HG03432 (cell line): ENCODE measurements around the gene SCRN2.

Source experiments
- ATAC-seq: cut with Tn5 transposase; IDR thresholded peaks from one replicate; pipeline ENCODE4 v1.9.1; 2021; ENCODE audit warnings: mild to moderate bottlenecking, moderate library complexity; ENCODE audit not compliant: unreplicated experiment

Gene SCRN2

GRCh38 chr17:47822785-47823184, 18.3 kb downstream of the SCRN2 start:
- no peak for ATAC-seq

DNA sequence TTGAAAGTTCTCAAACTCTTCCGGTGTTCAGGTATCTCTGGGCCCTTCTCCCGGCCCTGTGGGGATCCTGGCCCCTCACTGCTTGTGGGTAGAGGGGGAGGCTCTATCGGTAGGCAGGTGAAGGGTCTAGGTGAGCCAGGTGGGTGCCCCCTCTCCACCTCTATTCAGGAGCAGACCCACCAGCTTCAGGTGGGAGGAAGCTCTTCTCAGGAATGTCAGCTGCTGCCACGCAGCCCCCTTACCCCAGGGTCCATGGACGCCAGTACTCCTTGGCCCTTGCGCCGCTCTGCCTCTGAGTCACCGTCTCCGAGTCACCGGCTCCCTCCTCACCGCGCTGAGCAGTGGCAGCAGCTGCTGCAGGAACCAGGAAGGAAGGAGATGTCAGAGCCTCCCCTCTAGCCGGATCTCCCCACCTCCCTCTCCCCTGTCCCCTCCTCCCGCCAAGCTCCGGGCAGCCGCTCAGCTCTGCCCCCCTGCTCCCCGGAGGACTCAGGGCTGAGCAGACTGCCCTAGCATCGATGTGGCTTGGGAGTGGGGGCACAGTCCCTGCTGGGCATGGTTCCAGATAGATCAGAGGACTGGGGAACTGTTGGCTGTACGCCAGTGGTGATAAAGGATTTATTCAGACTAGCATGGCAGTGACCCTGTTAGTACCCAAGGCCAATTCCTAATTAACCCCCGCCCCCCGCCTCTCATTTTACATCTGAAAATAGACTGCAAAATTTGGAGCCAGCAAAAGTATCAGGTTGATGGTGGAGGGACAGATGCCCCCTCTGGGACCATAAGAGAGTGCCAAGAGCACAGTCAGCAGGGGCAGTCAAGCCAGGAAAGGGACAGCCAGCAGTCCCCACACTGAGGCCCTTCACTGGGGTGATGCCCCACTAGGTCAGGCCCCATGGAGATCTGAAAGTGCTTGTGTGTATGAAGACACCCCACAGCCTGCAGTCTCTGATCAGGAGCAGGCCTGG, 19.4 kb downstream of the SCRN2 start, which contains the start of gene OSBPL7:
Gene OSBPL7 (minus strand): TSS at position 371 of the 968 bp plus-strand sequence. CDS start 1,516 bp downstream, outside the sequence.
- peak; percentile 84 for ATAC-seq

GRCh38 chr17:47821031-47821423, 20.0 kb downstream of the SCRN2 start:
- peak; percentile 4 for ATAC-seq

GRCh38 chr17:47820033-47820789, 20.9 kb downstream of the SCRN2 start:
- ATAC-seq, result no peak

DNA sequence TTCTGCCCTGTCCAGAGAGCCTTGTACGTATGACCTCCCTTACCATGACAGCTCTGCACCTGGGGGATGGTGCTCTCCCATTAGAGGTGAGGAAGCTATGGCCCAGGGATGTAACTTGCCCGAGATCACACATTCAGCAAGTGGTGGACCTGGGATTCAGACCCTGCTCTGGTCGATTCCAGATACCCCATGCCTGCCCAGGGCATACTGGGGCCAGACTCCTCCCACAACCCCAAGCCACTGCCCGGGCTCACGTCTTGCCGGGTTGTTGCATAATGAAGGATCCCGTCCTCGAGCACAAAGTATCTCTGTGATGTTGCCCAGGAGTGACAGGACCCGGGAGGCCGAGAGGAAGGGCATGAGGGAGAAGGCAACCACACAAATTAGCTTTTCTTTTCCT, 21.6 kb downstream of the SCRN2 start:
- ATAC-seq, result no peak

DNA sequence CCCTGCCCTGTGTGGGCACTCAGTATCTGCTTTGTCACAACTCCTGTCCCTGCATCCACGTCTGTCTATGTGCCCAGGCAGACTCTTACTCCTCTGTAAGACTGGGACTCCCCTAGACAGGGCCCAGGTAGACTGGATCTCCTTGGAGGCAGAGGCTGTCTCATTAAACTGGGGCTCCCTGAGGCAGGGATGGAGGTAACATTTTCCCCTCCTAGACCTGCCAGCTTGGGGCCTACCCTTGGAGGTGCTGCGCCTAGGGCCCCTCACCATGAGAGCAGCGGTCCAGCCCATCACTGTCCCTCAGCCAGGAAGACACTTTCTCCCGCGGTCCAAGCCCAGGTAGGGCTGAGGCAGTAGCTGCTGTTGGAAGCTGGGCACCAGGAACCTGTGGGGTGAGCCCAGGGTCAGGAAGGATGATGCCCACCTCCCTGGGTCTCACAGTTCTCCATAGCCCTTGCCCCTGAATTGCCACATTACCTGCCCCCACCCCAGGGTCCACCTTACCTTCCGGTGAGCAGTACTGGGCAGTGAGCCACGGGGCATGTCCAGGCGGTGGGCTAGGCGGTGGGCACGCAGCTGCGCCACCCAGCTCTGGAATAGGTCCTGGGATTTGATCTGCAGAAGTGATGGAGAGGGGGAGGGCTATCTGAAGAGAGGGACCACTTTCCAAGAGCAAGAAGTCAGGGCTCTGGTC, 22.9 kb downstream of the SCRN2 start:
- ATAC-seq, result no peak

DNA sequence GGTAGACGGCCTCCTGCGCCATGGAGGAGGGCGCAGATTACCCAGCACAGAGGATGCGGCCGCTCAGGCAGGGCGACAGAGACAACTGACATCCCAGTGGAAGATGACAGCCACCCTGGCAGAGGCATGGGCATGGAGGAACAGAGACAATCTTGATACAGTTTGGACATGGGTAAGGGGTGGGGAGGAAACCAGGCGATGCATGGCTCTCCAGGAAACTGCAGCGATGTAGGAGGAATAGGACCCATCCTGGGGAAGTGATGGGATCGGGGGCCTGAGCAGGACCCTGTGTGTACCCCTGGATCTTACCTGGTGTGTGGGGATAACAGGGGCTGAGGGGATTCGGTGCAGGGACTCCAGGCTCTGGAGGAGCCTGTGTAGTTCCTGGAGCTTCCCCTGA, 24.1 kb downstream of the SCRN2 start:
- ATAC-seq, result no peak

DNA sequence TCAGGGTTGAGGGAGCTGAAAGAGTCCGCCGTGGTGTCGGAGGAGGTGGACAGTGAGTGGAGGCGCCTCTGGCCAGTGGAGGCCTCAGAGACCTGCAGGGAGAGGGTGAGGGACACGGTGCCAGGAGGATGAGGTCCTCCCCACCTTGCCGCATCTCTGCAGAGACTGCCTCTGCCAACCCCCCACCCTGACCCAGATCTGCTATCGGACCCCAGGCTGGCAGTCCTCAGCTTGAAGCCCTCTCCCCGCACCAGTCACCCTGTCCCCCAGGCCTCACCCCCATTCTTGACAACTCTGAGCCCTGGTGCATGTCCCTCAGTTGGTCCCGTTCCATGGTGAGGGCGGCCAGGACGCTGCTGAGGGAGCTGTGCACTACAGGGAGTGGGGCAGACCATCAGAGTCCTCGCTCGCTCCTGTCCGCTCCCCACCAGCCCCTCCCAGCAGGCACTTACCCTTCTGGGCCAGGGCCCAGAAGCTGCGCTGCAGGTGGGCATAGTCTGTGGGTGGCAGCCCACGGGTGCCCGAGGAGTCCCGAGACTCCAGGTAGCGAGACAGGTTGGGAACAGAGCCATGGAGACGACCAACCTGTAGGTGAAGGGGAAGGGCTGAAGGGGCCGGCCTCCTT, 24.9 kb downstream of the SCRN2 start:
- no peak for ATAC-seq

DNA sequence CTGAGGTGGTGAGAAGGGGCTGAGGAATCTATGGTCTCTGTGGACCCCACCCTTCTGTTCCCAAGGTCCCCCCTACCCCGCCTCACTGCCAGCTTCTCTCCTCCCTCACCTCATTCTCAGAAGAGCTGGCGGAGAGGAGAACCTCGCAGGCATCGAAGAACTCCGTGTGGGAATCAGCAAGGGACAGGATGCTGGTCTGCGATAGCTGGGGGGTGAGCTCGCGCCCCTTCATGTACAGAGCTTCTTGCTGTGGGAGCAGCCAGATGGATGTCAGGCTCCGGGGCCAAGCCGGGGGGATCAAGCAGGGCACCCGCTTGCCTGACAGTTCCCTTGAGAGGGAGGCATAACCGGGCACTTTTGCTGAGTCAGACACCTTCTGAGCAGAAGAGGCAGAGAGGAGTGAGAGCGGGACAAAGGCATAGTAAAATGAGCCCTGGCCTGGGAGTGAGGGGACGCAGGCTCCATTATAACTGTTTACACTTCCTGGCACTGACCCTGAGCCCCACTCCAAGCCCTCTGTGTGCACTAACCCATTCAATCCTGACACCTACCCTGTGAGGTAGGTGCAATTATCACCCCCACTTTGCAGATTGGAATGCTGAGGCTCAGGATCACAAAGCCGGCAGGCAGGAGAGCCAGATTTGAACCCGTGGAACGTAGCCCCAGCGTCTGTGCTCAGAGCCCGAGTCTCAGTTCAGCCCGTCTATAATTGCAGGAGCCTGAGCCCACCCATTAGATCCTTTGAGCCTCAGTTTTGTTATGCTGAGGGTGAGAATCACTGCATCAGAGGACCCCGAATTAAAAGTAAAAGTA, 25.8 kb downstream of the SCRN2 start:
- ATAC-seq, result no peak

DNA sequence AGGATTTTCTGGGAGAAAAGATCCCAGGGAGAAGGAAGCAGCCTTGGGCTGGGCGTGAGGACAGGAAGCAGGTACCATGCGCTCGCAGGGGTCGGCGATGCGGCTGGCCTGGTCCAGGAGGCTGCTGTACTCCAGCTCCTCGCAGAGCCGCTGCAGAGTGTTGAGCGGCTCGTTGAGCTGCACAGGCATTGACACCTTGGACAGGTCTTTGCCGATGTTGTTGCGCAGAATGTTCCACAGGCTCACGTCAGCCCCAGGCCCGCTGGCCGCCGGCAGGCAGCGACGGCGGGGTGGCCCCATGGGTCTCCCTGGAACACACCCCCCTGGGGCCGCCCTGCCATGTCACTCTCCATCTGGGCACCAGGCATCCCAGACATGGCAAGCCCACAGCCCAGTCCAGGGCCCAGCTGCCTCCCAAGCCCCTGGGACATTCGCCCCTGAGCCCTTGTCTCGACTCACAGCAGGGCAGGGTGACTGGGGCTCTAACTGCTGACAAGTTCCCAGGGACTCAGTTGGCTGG, 27.5 kb downstream of the SCRN2 start:
- no peak for ATAC-seq

DNA sequence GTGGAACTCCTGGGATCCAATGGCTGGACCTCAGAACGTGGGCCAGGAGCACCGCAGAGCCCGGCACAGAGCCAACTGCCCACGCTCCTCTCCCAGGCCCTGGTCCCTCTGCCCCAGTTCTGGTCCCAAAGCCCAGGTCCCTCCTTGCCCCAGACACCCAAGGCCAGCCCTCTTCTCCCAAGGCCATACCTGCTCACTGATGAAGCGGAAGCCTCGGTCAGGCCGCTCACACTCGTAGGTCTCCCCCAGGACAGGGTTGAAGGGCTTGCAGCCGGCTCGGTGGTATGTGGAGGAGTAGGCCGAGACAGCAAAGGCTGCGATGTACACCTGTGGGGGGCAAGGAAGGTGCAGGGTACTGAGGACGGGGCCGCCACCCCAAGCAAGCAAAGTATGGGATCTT, 28.0 kb downstream of the SCRN2 start:
- no peak for ATAC-seq

GRCh38 chr17:47812146-47812920, 28.7 kb downstream of the SCRN2 start:
- no peak for ATAC-seq

- no peak for ATAC-seq
Observed at GRCh38 chr17:47811709-47812108, 29.4 kb downstream of the SCRN2 start.

DNA sequence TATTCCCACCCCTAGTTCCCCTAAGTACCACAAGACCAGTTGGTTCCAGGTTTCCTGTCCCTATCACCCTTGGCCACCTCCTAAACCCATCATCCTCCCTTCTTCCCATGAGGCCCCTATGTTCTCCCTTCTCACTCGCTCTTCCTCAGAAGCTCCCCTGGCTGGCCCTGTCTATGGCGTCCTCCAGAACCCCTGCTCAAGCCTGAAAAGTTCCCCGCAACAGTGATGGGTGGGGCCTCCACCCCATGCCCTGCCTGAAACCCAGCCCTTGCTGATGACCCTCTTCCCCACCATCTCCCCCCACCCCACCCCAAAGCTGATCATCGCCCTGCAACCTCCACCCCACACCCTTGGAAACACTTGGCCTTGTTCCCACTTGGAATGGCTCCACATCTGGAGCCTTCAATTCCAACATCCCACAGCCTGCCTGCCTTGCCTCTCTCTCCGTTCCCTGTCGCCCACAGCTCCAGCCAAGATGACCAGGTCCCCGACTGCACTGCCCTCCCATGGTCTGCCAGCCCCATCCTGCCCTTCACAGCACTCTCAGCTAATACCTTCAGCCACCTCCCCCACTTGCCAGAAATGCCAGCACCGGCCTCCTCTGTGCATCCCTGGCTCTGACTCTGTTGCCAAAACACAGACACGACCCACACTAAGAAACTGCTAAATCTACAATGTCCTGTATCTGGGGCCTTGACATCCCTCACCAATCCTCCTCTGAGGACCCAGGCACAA, 30.0 kb downstream of the SCRN2 start:
- ATAC-seq, result no peak

DNA sequence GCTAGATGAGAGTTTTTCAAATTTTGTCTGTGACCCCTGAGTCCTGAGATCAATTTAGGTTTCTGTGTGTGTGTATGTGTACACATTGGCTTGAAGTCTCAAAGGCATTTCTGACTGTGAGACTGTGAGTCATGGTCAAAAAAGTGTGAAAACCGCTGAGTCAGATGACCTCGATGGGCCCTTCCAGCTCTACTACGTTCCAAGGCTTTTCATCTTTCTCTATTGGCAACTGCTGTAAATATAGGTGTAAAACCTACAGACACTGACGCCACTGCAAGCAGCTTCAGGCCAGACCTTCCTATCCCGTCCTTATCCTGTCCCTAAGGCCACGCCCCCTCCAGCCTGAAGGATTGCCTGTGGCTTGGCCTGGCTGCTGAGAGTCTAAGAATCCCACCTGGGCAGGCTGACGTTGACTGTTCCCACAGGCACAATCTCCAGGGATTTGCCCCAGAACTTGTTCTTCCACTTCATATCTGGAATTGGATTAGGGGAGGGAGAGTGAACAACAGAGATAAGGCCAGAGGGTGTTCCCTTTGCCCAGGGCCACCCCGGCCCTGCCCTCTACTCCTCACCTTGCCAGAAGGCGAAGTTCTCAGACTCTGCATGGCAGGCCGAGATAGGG, 30.8 kb downstream of the SCRN2 start:
- no peak for ATAC-seq

GRCh38 chr17:47808830-47809480, 32.1 kb downstream of the SCRN2 start:
- no peak for ATAC-seq
